Subcutaneous preadipocyte (primary cell): ENCODE results near the gene TIGD4. TPM values are rescaled to one million over a fixed set of nuclear protein-coding genes. Genes with fewer than 3 reads are reported as not detected.

ENCODE experiments used
- total RNA-seq: library from RNA; depleted of rRNA; stranded (reverse); fragments of >200 nt; gene quantifications from 2 replicates; pipeline ENCODE4 v1.2.3, GENCODE V29; 2012

The TIGD4 gene
- total RNA-seq, result under 0.01 and 0.20 TPM in 2 replicates

DNA sequence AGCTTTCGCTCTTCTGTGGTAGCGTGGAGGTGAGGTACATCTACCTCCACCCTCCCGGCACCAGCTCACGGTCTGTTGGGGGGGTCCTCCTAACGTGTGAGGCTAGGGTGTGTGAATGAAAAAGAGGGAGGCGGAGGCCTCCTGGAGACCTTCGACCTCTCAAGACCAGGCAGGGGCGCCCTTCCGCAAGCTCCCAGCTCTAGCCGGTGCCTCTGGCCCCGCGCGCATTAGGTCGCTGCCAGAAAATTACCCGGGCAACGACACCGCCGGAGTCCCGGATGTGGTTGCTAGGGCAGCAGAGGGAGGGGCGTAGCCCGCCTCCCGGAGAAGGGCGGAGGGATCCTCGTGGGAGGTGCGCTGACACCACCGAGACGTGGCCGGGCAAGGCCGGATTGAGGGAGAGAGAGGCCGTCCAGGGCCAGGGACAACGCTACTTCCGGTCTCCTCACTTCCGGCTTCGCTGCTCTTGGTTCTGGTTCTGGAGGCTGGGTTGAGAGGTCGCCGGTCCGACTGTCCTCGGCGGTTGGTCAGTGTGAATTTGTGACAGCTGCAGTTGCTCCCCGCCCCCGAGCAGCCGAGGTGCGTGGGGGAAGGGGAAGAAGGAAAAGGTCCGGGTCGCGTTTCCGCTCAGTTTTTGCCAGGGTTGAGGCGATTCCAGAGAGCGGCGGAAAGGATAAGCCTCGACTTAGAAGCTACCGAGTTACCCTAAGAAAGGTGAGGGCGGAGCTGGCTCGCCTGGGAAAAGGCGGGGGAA lies at the start of gene TIGD4, which contains the start of gene ARFIP1:
Gene TIGD4, minus strand, starts transcription at position 218 of the 754 bp plus-strand sequence. CDS start 8,726 bp downstream, outside the sequence.
Gene ARFIP1, plus strand, starts transcription at position 442 of the 754 bp plus-strand sequence. CDS start 49,680 bp downstream, outside the sequence.

Other genes starting within 250 kb of the TIGD4 start
- 47.8 and 51.0 TPM in 2 replicates for gene FBXW7, start 243.6 kb downstream of the TIGD4 start, total RNA-seq
- gene TMEM154, start 99.7 kb downstream of the TIGD4 start, total RNA-seq, result 2.6 and 11.1 TPM in 2 replicates
- gene ARFIP1, start 224 bp upstream of the TIGD4 start, total RNA-seq, result 30.9 and 40.3 TPM in 2 replicates
- under 0.01 and 0.20 TPM in 2 replicates for gene FHDC1, start 156.6 kb upstream of the TIGD4 start, total RNA-seq